ENCODE data around the gene SMOC2.

- TF ChIP-seq ZBTB7A (IDR thresholded peaks at IDR 0.05; ENCODE audit: low read depth) (no peak), YY1 (IDR thresholded peaks at IDR 0.05; ENCODE audit: low read depth) (no peak), CREB1 (IDR thresholded peaks at IDR 0.05; ENCODE audit: low read depth) (no peak), TEAD4 (IDR thresholded peaks at IDR 0.05) (no peak), EP300 (IDR thresholded peaks at IDR 0.05; ENCODE audit: borderline replicate concordance) (no peak), FOXM1 (IDR thresholded peaks at IDR 0.05; ENCODE audit: borderline replicate concordance, low read depth) (no peak), MAX (IDR thresholded peaks at IDR 0.05) (no peak), RAD21 (IDR thresholded peaks at IDR 0.05; ENCODE audit: low read depth) (no peak)
Measured at GRCh38 chr6:168410035-168410434, 30.9 kb upstream of the SMOC2 start.
